ENCODE data around the gene NID2. TPM values are rescaled to one million over a fixed set of nuclear protein-coding genes. Genes with fewer than 3 reads are reported as not detected.

NID2 gene
- total RNA-seq, 1 experiment from 2014 or later, result 9.5 TPM

GRCh38 chr14:52079239-52079959, 10.5 kb upstream of the NID2 start:
- BruUV-seq (replicated peaks), result no TSS peak
- H3K9me3 Mint-ChIP-seq (ENCODE audit: unreplicated experiment), result peaks cover 5% of the 10 kb centered on the region
- Histone ChIP-seq H3K9me3 (no peaks in the 10 kb centered on the region), H3K4me1 (peaks cover 50% of the 10 kb centered on the region), H3K4me3 (ENCODE audit: low read depth, low read length) (no peak overlapping the region), H3K27me3 (replicated peaks; ENCODE audit: control insufficient read depth, insufficient read depth, low read length) (no peaks in the 10 kb centered on the region), H3K36me3 (ENCODE audit: control insufficient read depth, insufficient read depth, low read length) (no peaks in the 10 kb centered on the region)
- peak overlapping the region; percentile 72 for H3K27ac Mint-ChIP-seq (ENCODE audit: unreplicated experiment)
- H3K4me3 Mint-ChIP-seq (ENCODE audit: unreplicated experiment), result peak overlapping the region; percentile 64
- H3K27me3 Mint-ChIP-seq (ENCODE audit: insufficient read depth, unreplicated experiment), result no peaks in the 10 kb centered on the region
- peaks cover 30% of the 10 kb centered on the region for H3K4me1 Mint-ChIP-seq (ENCODE audit: low read depth, unreplicated experiment)
- CTCF ChIA-PET, result no interaction called here
- H3K36me3 Mint-ChIP-seq (ENCODE audit: insufficient read depth, unreplicated experiment), result no peaks in the 10 kb centered on the region
- POLR2A ChIA-PET, result no interaction called here
- TF ChIP-seq CTCF (IDR thresholded peaks at IDR 0.05; ENCODE audit: insufficient read depth in 1 of 2, low read depth in 1 of 2, low read length in 1 of 2, severe bottlenecking in 1 of 2, unreplicated experiment in 1 of 2), result no peak
- intact Hi-C loops (cut with micrococcal nuclease; ENCODE audit: unreplicated experiment), result loop anchor here (1.0 kb wide), 1 partner anchor 52 kb away; no protein-coding TSS in a partner anchor
- DNase-seq, result peak; percentile 64 to 78

GRCh38 chr14:52078721-52079120, 9.9 kb upstream of the NID2 start:
- no TSS peak for BruUV-seq (replicated peaks)
- Histone ChIP-seq H3K4me3 (ENCODE audit: low read depth, low read length) (no peak overlapping the region), H3K27me3 (replicated peaks; ENCODE audit: control insufficient read depth, insufficient read depth, low read length) (no peaks in the 10 kb centered on the region), H3K4me1 (peaks cover 50% of the 10 kb centered on the region), H3K36me3 (ENCODE audit: control insufficient read depth, insufficient read depth, low read length) (no peaks in the 10 kb centered on the region), H3K9me3 (no peaks in the 10 kb centered on the region)
- no peaks in the 10 kb centered on the region for H3K9me3 Mint-ChIP-seq (ENCODE audit: unreplicated experiment)
- peak overlapping the region; percentile 72 for H3K27ac Mint-ChIP-seq (ENCODE audit: unreplicated experiment)
- no peaks in the 10 kb centered on the region for H3K27me3 Mint-ChIP-seq (ENCODE audit: insufficient read depth, unreplicated experiment)
- no peaks in the 10 kb centered on the region for H3K36me3 Mint-ChIP-seq (ENCODE audit: insufficient read depth, unreplicated experiment)
- DNase-seq, result no peak
- no peak for TF ChIP-seq CTCF (IDR thresholded peaks at IDR 0.05; ENCODE audit: insufficient read depth in 1 of 2, low read depth in 1 of 2, low read length in 1 of 2, severe bottlenecking in 1 of 2, unreplicated experiment in 1 of 2)
- H3K4me3 Mint-ChIP-seq (ENCODE audit: unreplicated experiment), result peak overlapping the region; percentile 64
- intact Hi-C loops (cut with micrococcal nuclease; ENCODE audit: unreplicated experiment), result loop anchor here (1.0 kb wide), 1 partner anchor 53 kb away; no protein-coding TSS in a partner anchor
- H3K4me1 Mint-ChIP-seq (ENCODE audit: low read depth, unreplicated experiment), result peaks cover 30% of the 10 kb centered on the region
- ChIA-PET CTCF (no interaction called here), POLR2A (no interaction called here)

- no peak for DNase-seq
- Mint-ChIP-seq H3K9me3 (ENCODE audit: unreplicated experiment) (no peaks in the 10 kb centered on the region), H3K4me1 (ENCODE audit: low read depth, unreplicated experiment) (peaks cover 30% of the 10 kb centered on the region), H3K27me3 (ENCODE audit: insufficient read depth, unreplicated experiment) (no peaks in the 10 kb centered on the region), H3K36me3 (ENCODE audit: insufficient read depth, unreplicated experiment) (no peaks in the 10 kb centered on the region), H3K27ac (ENCODE audit: unreplicated experiment) (no peak overlapping the region), H3K4me3 (ENCODE audit: unreplicated experiment) (no peak overlapping the region)
- H3K9me3 ChIP-seq, result no peaks in the 10 kb centered on the region
- no peak overlapping the region for H3K4me3 ChIP-seq (ENCODE audit: low read depth, low read length)
- intact Hi-C loops (cut with micrococcal nuclease; ENCODE audit: unreplicated experiment), result no loop called here
- no peaks in the 10 kb centered on the region for H3K27me3 ChIP-seq (replicated peaks; ENCODE audit: control insufficient read depth, insufficient read depth, low read length)
- TF ChIP-seq CTCF (IDR thresholded peaks at IDR 0.05; ENCODE audit: insufficient read depth in 1 of 2, low read depth in 1 of 2, low read length in 1 of 2, severe bottlenecking in 1 of 2, unreplicated experiment in 1 of 2), result no peak
- ChIA-PET POLR2A (no interaction called here), CTCF (no interaction called here)
- H3K4me1 ChIP-seq, result peaks cover 50% of the 10 kb centered on the region
- H3K36me3 ChIP-seq (ENCODE audit: control insufficient read depth, insufficient read depth, low read length), result no peaks in the 10 kb centered on the region
- BruUV-seq (replicated peaks), result no TSS peak
These were observed 9.3 kb upstream of the NID2 start for GRCh38 chr14:52078095-52078531.

Measured in Caco-2 (cell line).